HG03280 (cell line): ENCODE measurements around the gene CISTR.
"Not testable (repeated sequence)": the region's sequence is repeated elsewhere in the genome, so short reads cannot be mapped to it uniquely, and the experiment has no call there.

ENCODE experiments used
- ATAC-seq: cut with Tn5 transposase; IDR thresholded peaks from one replicate; pipeline ENCODE4 v1.9.1; 2021; ENCODE audit warnings: mild to moderate bottlenecking, moderate library complexity; ENCODE audit not compliant: unreplicated experiment

CISTR gene

GRCh38 chr12:53751336-53752191 lies at the start of gene CISTR:
Gene CISTR, minus strand, starts transcription at chr12:53751979.
- ATAC-seq = no peak

GRCh38 chr12:53798575-53798974 lies 46.8 kb upstream of the CISTR start:
- ATAC-seq = no peak

- ATAC-seq = no peak
Observed at GRCh38 chr12:53795927-53796326, 44.1 kb upstream of the CISTR start.

- ATAC-seq = no peak
Observed at GRCh38 chr12:53793221-53793620, 41.4 kb upstream of the CISTR start.

GRCh38 chr12:53791735-53792326 lies 40.1 kb upstream of the CISTR start:
- ATAC-seq = no peak

- ATAC-seq = no peak
Observed at GRCh38 chr12:53789570-53789969, 37.8 kb upstream of the CISTR start.

GRCh38 chr12:53788892-53789291 lies 37.1 kb upstream of the CISTR start:
- no peak for ATAC-seq

GRCh38 chr12:53786411-53786810 lies 34.6 kb upstream of the CISTR start:
- no peak for ATAC-seq

GRCh38 chr12:53785161-53785560 lies 33.4 kb upstream of the CISTR start:
- ATAC-seq = no peak

GRCh38 chr12:53782093-53782703 lies 30.4 kb upstream of the CISTR start:
- no peak for ATAC-seq

- no peak for ATAC-seq
Observed at GRCh38 chr12:53781228-53781801, 29.5 kb upstream of the CISTR start.

GRCh38 chr12:53780323-53780722 lies 28.5 kb upstream of the CISTR start:
- no peak for ATAC-seq

GRCh38 chr12:53779679-53780078 lies 27.9 kb upstream of the CISTR start:
- not testable (repeated sequence) for ATAC-seq

- no peak for ATAC-seq
Observed at GRCh38 chr12:53777936-53778644, 26.3 kb upstream of the CISTR start.

- ATAC-seq = no peak
Observed at GRCh38 chr12:53777412-53777811, 25.6 kb upstream of the CISTR start.

- ATAC-seq = no peak
Observed at GRCh38 chr12:53776872-53777271, 25.1 kb upstream of the CISTR start.

GRCh38 chr12:53775478-53776145 lies 23.8 kb upstream of the CISTR start:
- no peak for ATAC-seq

GRCh38 chr12:53770281-53770680 lies 18.5 kb upstream of the CISTR start:
- no peak for ATAC-seq

- ATAC-seq = no peak
Observed at GRCh38 chr12:53768976-53769375, 17.2 kb upstream of the CISTR start.

GRCh38 chr12:53766881-53767280 lies 15.1 kb upstream of the CISTR start:
- no peak for ATAC-seq
